Natural killer cell (primary cell): ENCODE data around the gene COX6A2. TPM values are rescaled to one million over a fixed set of nuclear protein-coding genes. Genes with fewer than 3 reads are reported as not detected.

Experiments used
- ATAC-seq, 3 donors: fragments of 150-1000 bp in 2 of 3; fragments of 200-7000 bp in 1 of 3; cut with Tn5 transposase; 1 replicate in 1 of 3; 2 replicates in 2 of 3; pipeline ENCODE4 v1.10.0; 2021; ENCODE audit warnings: mild to moderate bottlenecking in 2 of 3, moderate library complexity in 2 of 3
- DNase-seq, 2 donors: peaks; one replicate each; pipeline versions ENCODE4 v3.0.0 to v3.0.0-alpha.2; 2013 to 2021; ENCODE audit warnings: mixed read lengths in 1 of 2
- H3K27ac ChIP-seq: one replicate; pipeline ENCODE4 v1.5.1; 2013; ENCODE audit warnings: mild to moderate bottlenecking, low read length
- H3K27me3 ChIP-seq: one replicate; pipeline ENCODE4 v1.6.1; 2013; ENCODE audit warnings: low read length; ENCODE audit not compliant: control insufficient read depth, insufficient read depth
- H3K36me3 ChIP-seq: one replicate; pipeline ENCODE4 v1.6.1; 2013; ENCODE audit warnings: low read length; ENCODE audit not compliant: control insufficient read depth, insufficient read depth
- H3K4me1 ChIP-seq: one replicate; pipeline ENCODE4 v1.6.1; 2013; ENCODE audit warnings: low read length; ENCODE audit not compliant: control insufficient read depth, insufficient read depth
- H3K4me3 ChIP-seq: one replicate; pipeline ENCODE4 v1.5.1; 2013; ENCODE audit warnings: low read length
- H3K9me3 ChIP-seq: one replicate; pipeline ENCODE4 v1.6.1; 2013; ENCODE audit warnings: low read length; ENCODE audit not compliant: control insufficient read depth, insufficient read depth
- H3K27ac Mint-ChIP-seq, 2 donors: one replicate each; pipeline ENCODE4 v1.8.0; 2022; ENCODE audit warnings: mild to moderate bottlenecking in 2 of 2, mixed read lengths in 2 of 2, moderate library complexity in 1 of 2
- H3K27me3 Mint-ChIP-seq, 2 donors: one replicate each; pipeline ENCODE4 v1.8.0; 2022; ENCODE audit warnings: low read depth in 2 of 2, mixed read lengths in 2 of 2
- H3K36me3 Mint-ChIP-seq: one replicate; pipeline ENCODE4 v1.8.0; 2022; ENCODE audit warnings: mixed read lengths
- H3K4me1 Mint-ChIP-seq, 2 donors: one replicate each; pipeline ENCODE4 v1.8.0; 2022; ENCODE audit warnings: mixed read lengths in 2 of 2
- H3K4me3 Mint-ChIP-seq: one replicate; pipeline ENCODE4 v1.8.0; 2022; ENCODE audit warnings: mild to moderate bottlenecking, moderate library complexity, mixed read lengths
- H3K9me3 Mint-ChIP-seq, 2 donors: one replicate each; pipeline ENCODE4 v1.8.0; 2022; ENCODE audit warnings: mixed read lengths in 2 of 2
- WGBS: methylation state at CpG from one replicate; pipeline ENCODE4 v1.1.7; 2013; ENCODE audit warnings: missing lambda C conversion rate; ENCODE audit not compliant: insufficient coverage; 5-methylcytosine and 5-hydroxymethylcytosine counted together
- intact Hi-C: fragments of 100-400 bp; cut with micrococcal nuclease; formaldehyde crosslinking; loops from one replicate; pipeline ENCODE4 v1.14.2; 2022
- total RNA-seq, 4 donors: library from RNA; stranded (reverse); fragments of 120-200 nt in 1 of 4; gene quantifications; one replicate each; pipeline versions ENCODE4 v1.2.3 to v1.2.4, GENCODE V29; 2013 to 2022
- TF ChIP-seq, protein P1 (sequence below): fragments of 200-600 bp; IDR thresholded peaks from one replicate; pipeline ENCODE4 v1.8.0; 2022; ENCODE audit warnings: antibody characterized with exemption

The COX6A2 gene
- total RNA-seq, 3 donors from 2014 or later (not counting 1 experiment from before 2014, with no cell fraction given), result not detected

DNA sequence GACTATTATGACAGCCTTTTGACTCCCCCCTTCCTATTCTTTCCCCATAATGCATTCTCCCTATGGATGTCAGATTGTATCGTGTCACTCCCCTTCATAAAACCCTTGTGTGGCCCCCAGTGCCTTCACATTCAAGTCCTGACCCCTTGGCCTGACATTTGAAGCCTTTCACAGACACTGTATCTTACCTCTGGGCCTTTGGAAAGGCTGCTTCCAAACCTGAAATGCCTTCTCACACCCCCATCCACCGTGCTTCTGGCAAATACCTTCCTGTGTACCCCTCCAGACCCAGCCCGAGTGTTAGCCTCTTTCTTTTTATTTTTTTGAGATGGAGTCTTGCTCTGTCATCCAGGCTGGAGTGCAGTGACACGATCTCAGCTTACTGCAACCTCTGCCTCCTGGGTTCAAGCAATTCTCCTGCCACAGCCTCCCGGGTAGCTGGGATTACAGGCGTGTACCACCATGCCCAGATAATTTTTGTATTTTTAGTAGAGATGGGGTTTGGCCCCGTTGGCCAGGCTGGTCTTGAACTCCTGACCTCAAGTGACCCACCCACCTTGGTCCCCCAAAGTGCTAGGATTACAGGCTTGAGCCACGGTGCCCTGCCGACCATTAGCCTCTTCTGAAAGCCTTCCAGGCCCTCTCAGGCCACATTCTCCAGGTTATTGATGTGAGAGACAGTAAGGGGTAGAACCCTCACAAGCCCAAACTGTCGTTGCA, 33.2 kb upstream of the COX6A2 start:
- no peak overlapping the region for H3K27ac ChIP-seq
- Mint-ChIP-seq H3K4me3 (no peak overlapping the region), H3K9me3 (no peaks in the 10 kb centered on the region), H3K36me3 (no peaks in the 10 kb centered on the region), H3K27me3 (no peaks in the 10 kb centered on the region), H3K27ac (peak overlapping the region; percentile 87 to 97), H3K4me1 (peaks cover 15 to 24% of the 10 kb centered on the region in 2 donors)
- H3K4me3 ChIP-seq, result no peak overlapping the region
- ATAC-seq (no peak), DNase-seq (no peak)
- no peaks in the 10 kb centered on the region for H3K27me3 ChIP-seq
- peaks cover 37% of the 10 kb centered on the region for H3K4me1 ChIP-seq
- 84% methylated on average over 6 of the region's 10 CpGs for WGBS
- H3K9me3 ChIP-seq, result no peaks in the 10 kb centered on the region
- TF ChIP-seq, protein P1, sequence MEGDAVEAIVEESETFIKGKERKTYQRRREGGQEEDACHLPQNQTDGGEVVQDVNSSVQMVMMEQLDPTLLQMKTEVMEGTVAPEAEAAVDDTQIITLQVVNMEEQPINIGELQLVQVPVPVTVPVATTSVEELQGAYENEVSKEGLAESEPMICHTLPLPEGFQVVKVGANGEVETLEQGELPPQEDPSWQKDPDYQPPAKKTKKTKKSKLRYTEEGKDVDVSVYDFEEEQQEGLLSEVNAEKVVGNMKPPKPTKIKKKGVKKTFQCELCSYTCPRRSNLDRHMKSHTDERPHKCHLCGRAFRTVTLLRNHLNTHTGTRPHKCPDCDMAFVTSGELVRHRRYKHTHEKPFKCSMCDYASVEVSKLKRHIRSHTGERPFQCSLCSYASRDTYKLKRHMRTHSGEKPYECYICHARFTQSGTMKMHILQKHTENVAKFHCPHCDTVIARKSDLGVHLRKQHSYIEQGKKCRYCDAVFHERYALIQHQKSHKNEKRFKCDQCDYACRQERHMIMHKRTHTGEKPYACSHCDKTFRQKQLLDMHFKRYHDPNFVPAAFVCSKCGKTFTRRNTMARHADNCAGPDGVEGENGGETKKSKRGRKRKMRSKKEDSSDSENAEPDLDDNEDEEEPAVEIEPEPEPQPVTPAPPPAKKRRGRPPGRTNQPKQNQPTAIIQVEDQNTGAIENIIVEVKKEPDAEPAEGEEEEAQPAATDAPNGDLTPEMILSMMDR, result no peak
- peaks cover 35% of the 10 kb centered on the region for H3K36me3 ChIP-seq
- intact Hi-C loops, result no loop called here

DNA sequence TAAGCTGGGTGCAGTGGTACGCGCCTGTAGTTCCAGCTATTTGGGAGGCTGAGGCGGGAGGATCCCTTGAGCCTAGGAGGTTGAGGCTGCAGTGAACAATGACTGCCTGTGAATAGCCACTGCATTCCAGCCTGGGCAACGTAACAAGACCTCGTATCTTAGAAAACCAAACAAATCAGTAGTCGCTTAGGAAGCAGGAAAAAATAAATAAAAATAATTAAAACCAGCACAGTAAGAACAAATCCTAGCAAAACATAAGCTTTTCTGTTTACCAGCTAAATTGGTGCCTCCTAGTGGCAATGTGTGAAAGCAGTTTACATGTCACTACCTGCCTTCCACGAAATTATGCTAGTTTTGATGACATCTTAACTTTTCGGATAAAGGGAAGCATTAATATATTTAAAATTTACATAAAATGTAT, 32.4 kb upstream of the COX6A2 start:
- H3K9me3 Mint-ChIP-seq, result no peaks in the 10 kb centered on the region
- H3K27me3 Mint-ChIP-seq, result no peaks in the 10 kb centered on the region
- H3K4me3 Mint-ChIP-seq, result peak overlapping the region; percentile 94
- Histone ChIP-seq H3K9me3 (no peaks in the 10 kb centered on the region), H3K27me3 (no peaks in the 10 kb centered on the region), H3K36me3 (peaks cover 28% of the 10 kb centered on the region), H3K4me1 (peaks cover 45% of the 10 kb centered on the region), H3K27ac (no peak overlapping the region), H3K4me3 (no peak overlapping the region)
- ATAC-seq (no peak), DNase-seq (peak in 1 of 2 donors; percentile 73)
- intact Hi-C loops, result no loop called here
- H3K36me3 Mint-ChIP-seq, result no peaks in the 10 kb centered on the region
- TF ChIP-seq, protein P1, result peak; percentile 67
- 68% methylated on average over 5 of the region's 8 CpGs for WGBS
- H3K4me1 Mint-ChIP-seq, result peaks cover 19 to 30% of the 10 kb centered on the region in 2 donors
- peak overlapping the region; percentile 94 to 97 for H3K27ac Mint-ChIP-seq

DNA sequence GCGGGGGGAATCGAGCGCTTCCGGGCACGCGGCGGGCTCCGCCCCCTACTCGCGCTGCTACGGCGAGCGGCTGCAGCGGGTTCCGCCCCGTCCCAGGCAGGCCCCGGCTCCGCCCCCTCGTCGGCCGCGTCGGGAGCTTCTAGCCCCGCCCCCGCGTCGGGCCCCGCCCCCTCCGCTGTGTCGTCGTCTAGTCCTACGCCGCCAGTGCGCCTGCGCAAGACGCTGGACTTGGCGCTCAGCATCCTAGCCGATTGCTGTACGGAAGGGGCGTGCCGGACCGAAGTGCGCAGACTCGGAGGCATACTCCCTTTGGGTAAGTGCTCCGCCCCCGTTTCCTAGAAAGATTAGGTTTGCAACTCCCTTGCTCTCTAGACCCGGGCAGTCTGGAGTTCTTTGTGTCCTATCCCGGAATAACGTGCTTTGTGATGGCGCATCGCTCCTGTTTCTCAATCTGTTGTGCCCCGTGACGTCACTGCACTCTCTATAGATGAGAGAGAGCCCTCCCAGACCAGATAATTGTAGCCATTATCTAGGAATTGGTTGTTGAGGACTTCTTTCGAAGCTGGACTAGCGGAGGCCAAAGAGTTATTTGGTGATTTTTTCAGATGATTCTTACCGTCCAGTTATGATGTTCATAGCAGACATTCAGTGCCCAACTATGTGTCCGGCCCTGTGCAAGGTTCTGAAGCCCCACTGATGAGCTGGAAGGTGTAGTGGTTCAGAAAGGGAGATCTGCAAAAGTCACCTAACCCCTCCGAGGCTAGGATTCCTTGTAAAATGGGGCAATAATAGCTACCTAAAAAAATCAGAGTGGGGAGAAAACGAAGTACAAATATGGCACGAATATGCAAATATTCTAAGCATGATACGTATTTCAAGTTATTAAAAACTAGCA, 31.8 kb upstream of the COX6A2 start:
- H3K4me1 Mint-ChIP-seq, result peaks cover 25 to 37% of the 10 kb centered on the region in 2 donors
- peaks cover 24% of the 10 kb centered on the region for H3K36me3 ChIP-seq
- peak overlapping the region; percentile 97 for H3K27ac ChIP-seq
- 4% methylated on average over 61 of the region's 61 CpGs for WGBS
- H3K4me1 ChIP-seq, result peaks cover 51% of the 10 kb centered on the region
- no peaks in the 10 kb centered on the region for H3K9me3 Mint-ChIP-seq
- peak overlapping the region; percentile 94 for H3K4me3 Mint-ChIP-seq
- H3K27ac Mint-ChIP-seq, result peak overlapping the region; percentile 94 to 97
- peak; percentile 100 for DNase-seq
- peak; percentile 79 to 94 (median 80) for ATAC-seq
- no peaks in the 10 kb centered on the region for H3K9me3 ChIP-seq
- H3K4me3 ChIP-seq, result peak overlapping the region; percentile 85
- intact Hi-C loops, result loop anchor here (1.0 to 10.0 kb wide), 5 partner anchors 95 to 427 kb away; partner anchors contain the start of genes FUS, STX4 and ZNF267
- no peaks in the 10 kb centered on the region for H3K36me3 Mint-ChIP-seq
- H3K27me3 Mint-ChIP-seq, result no peaks in the 10 kb centered on the region
- TF ChIP-seq, protein P1, result no peak
- no peaks in the 10 kb centered on the region for H3K27me3 ChIP-seq
